Natural killer cell treated with Interleukin-12 subunit alpha and Interleukin-12 subunit beta and Interleukin-15 and Interleukin-18, amount 100 ng/mL, for 72 hours (primary cell): ENCODE measurements around the gene STAB1. TPM values are rescaled to one million over a fixed set of nuclear protein-coding genes. Genes with fewer than 3 reads are reported as not detected.

ENCODE experiments used
- ATAC-seq, 2 donors: fragments of 150-1000 bp; cut with Tn5 transposase in 1 of 2; sonication (Bioruptor Pico), chemical (Tn5 transposase) in 1 of 2; 2 replicates each; pipeline ENCODE4 v1.10.0; 2021
- DNase-seq: peaks from one replicate; pipeline ENCODE4 v3.0.0; 2022; ENCODE audit warnings: low spot score
- H3K27ac Mint-ChIP-seq, 2 donors: 1 replicate in 1 of 2; 2 replicates in 1 of 2; pipeline ENCODE4 v1.8.0; 2022; ENCODE audit warnings: mixed read lengths in 2 of 2, mild to moderate bottlenecking in 1 of 2, moderate library complexity in 1 of 2
- H3K27me3 Mint-ChIP-seq, 2 donors: 1 replicate in 1 of 2; 2 replicates in 1 of 2; pipeline ENCODE4 v1.8.0; 2022; ENCODE audit warnings: mixed read lengths in 2 of 2
- H3K36me3 Mint-ChIP-seq: one replicate; pipeline ENCODE4 v1.8.0; 2022; ENCODE audit warnings: mixed read lengths
- H3K4me1 Mint-ChIP-seq, 2 donors: 1 replicate in 1 of 2; 2 replicates in 1 of 2; pipeline ENCODE4 v1.8.0; 2022; ENCODE audit warnings: low read depth in 2 of 2, mixed read lengths in 2 of 2, mild to moderate bottlenecking in 1 of 2
- H3K4me3 Mint-ChIP-seq: one replicate; pipeline ENCODE4 v1.8.0; 2022; ENCODE audit warnings: mixed read lengths
- H3K9me3 Mint-ChIP-seq: 2 replicates; pipeline ENCODE4 v1.8.0; 2022; ENCODE audit warnings: mixed read lengths
- total RNA-seq, 2 donors: library from RNA; stranded (reverse); gene quantifications; one replicate each; pipeline ENCODE4 v1.2.3, GENCODE V29; 2022

STAB1 gene
- total RNA-seq, 2 donors from 2014 or later: 0.57 to 0.92 TPM

DNA sequence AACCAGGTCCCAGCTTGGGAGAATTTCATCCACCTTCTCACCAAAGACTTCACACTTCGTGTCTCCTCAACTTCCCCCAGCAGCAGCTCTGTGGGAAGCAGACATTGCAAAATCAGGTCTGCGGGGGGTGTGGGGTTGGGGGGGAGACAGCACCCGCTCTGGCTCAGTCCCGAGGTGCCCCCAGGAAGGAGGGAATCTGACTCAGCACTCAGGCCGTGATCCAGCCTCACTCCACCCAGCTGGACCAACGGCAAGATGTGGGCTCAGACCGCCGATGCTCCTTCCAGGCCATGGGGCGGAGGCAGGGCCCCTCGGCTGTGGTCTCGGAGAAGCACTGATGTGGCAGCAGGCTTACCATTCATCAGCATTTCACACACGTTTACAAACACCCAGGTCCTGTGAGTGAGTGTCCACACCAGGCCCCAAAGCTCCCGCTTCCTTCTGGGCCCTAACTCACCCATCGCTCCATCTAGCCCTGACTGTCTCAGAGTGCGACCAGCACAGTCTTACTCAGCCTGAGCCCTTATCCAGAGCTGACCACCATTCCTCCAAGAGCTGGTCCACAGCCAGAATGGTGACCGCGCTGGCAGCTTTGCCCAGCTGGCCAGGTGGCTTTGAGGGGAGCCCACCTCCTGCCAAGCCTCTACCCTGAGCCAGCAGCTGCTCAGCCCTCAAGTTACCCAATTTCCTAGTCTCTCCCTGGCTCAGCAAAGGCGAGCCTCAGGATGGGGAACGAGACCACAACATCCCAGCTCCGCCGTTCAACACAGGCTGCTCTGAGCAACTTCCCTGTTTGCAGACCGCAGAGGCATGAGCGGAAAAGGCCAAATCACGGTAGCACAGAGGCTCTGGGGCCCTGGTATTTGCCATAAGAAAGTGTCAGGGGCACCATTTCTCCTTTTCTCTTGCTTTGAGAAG lies 3.3 kb downstream of the STAB1 start:
- Mint-ChIP-seq H3K4me1 (peaks cover 0 to 14% of the 10 kb centered on the region in 2 donors), H3K4me3 (no peak overlapping the region), H3K36me3 (no peaks in the 10 kb centered on the region), H3K9me3 (no peaks in the 10 kb centered on the region), H3K27me3 (no peaks in the 10 kb centered on the region), H3K27ac (peak overlapping the region in 1 of 2 donors; percentile 39)
- ATAC-seq (peak; percentile 37 to 50), DNase-seq (no peak)

GRCh38 chr3:52501046-52501445 lies 5.9 kb downstream of the STAB1 start:
- Mint-ChIP-seq H3K9me3 (no peaks in the 10 kb centered on the region), H3K27me3 (no peaks in the 10 kb centered on the region), H3K4me1 (peaks cover 0 to 7% of the 10 kb centered on the region in 2 donors), H3K4me3 (no peak overlapping the region), H3K36me3 (no peaks in the 10 kb centered on the region), H3K27ac (no peak overlapping the region)
- DNase-seq (no peak), ATAC-seq (no peak)

DNA sequence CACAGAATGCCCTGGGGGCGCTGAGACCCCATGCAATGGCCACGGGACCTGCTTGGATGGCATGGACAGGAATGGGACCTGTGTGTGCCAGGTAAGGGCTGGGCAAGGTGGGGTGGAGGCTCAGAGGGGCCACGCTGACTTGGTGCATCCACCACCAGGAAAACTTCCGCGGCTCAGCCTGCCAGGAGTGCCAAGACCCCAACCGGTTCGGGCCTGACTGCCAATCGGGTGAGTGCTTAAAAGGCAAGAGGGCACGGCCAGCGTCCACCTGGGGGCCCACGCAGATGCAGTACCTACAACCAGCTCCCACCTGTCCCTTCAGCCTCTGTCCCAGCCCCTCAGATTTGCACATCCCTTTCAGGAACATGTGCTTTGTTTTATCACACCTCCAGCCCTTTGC lies 6.9 kb downstream of the STAB1 start:
- Mint-ChIP-seq H3K4me1 (peaks cover 0 to 7% of the 10 kb centered on the region in 2 donors), H3K27me3 (no peaks in the 10 kb centered on the region), H3K4me3 (no peak overlapping the region), H3K36me3 (no peaks in the 10 kb centered on the region), H3K27ac (no peak overlapping the region), H3K9me3 (no peaks in the 10 kb centered on the region)
- ATAC-seq (no peak), DNase-seq (no peak)

DNA sequence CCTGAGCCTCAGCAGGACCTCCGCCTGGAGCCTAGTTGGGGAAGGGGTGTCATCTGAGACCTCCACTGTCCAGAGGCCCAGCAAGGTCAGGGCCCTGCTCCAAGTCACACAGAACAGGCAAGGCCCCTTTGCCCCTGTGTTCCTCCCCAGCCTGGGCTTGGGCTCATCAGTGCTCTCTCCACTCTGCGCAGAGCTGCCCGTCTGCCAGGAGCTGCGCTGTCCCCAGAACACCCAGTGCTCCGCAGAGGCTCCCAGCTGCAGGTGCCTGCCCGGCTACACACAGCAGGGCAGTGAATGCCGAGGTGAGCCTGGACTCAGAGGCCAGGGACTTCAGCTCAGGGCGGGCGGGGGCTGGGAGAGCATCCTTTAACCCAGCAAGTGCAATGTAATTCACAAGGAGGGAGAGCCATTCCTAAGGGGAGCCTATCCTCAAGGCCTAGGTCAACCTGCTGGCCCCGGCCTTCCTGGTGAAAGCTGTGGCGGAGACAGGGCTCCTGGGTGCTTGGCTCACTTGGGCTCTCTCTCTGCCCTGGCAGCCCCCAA lies 7.7 kb downstream of the STAB1 start:
- Mint-ChIP-seq H3K4me1 (peaks cover 0 to 3% of the 10 kb centered on the region in 2 donors), H3K4me3 (no peak overlapping the region), H3K36me3 (no peaks in the 10 kb centered on the region), H3K27me3 (no peaks in the 10 kb centered on the region), H3K27ac (no peak overlapping the region), H3K9me3 (no peaks in the 10 kb centered on the region)
- ATAC-seq (no peak), DNase-seq (no peak)

- H3K4me3 Mint-ChIP-seq: no peak overlapping the region
- no peaks in the 10 kb centered on the region for H3K9me3 Mint-ChIP-seq
- no peak overlapping the region for H3K27ac Mint-ChIP-seq
- H3K4me1 Mint-ChIP-seq: no peaks in the 10 kb centered on the region
- H3K27me3 Mint-ChIP-seq: no peaks in the 10 kb centered on the region
- no peaks in the 10 kb centered on the region for H3K36me3 Mint-ChIP-seq
- ATAC-seq (no peak), DNase-seq (no peak)
These were observed 8.8 kb downstream of the STAB1 start for GRCh38 chr3:52503788-52504424.

GRCh38 chr3:52504977-52505376 lies 9.8 kb downstream of the STAB1 start:
- DNase-seq: no peak
- Mint-ChIP-seq H3K4me3 (no peak overlapping the region), H3K4me1 (no peaks in the 10 kb centered on the region), H3K27me3 (no peaks in the 10 kb centered on the region), H3K36me3 (no peaks in the 10 kb centered on the region), H3K27ac (no peak overlapping the region), H3K9me3 (no peaks in the 10 kb centered on the region)
- ATAC-seq: no peak

DNA sequence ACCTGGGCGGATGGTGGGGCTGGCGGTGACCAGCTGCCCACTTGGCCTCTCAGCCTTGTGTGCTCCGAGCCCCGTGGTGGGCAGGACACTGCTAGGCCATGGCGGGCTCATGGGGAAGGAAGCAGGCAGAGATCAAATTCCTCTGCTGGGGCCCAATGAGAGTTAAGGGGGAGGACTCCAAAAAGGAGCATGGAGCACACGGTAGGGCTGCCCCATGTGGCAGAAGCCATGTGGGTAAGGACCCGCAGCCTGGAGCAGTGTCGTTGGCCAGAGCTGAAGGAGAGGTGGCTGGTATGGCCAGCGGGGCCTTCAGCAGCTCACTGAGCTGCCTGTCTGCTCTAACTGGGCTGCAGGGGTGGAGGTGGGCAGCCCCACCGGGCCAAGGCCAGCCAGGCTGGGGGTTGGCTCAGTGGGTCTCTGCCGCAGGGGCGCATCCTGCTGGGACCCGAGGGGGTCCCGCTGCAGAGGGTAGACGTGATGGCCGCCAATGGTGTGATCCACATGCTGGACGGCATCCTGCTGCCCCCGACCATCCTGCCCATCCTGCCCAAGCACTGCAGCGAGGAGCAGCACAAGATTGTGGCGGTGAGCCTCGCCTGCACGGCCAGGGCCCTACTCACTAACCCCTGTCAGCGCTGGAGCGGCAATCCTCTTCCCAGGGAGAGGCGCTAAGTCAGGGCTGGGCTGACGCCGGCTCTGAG lies 11.3 kb downstream of the STAB1 start:
- ATAC-seq (no peak), DNase-seq (no peak)
- Mint-ChIP-seq H3K9me3 (no peaks in the 10 kb centered on the region), H3K4me1 (no peaks in the 10 kb centered on the region), H3K4me3 (no peak overlapping the region), H3K36me3 (no peaks in the 10 kb centered on the region), H3K27me3 (no peaks in the 10 kb centered on the region), H3K27ac (no peak overlapping the region)

DNA sequence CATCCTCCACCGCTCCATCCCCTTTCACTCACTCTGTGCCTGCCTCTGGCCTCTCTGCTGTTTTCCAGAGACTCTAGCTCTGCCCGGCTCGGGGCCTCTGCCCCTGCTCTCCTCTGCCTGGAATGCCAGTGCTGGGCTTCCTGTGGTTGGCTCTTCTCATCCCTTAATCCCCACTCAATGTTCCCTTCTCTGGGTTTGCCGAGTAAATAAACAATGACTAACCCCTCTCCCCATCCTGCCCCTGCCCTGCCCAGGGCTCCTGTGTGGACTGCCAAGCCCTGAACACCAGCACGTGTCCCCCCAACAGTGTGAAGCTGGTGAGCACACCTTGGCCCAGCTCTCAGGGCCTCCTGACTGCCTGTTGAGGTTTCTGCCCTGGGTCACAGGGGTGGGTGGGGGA lies 12.2 kb downstream of the STAB1 start:
- no peaks in the 10 kb centered on the region for H3K36me3 Mint-ChIP-seq
- ATAC-seq: no peak

GRCh38 chr3:52509753-52510328 lies 14.7 kb downstream of the STAB1 start:
- no peak overlapping the region for H3K4me3 Mint-ChIP-seq
- no peak for DNase-seq
- no peaks in the 10 kb centered on the region for H3K9me3 Mint-ChIP-seq
- H3K27me3 Mint-ChIP-seq: no peaks in the 10 kb centered on the region
- no peaks in the 10 kb centered on the region for H3K4me1 Mint-ChIP-seq
- no peaks in the 10 kb centered on the region for H3K36me3 Mint-ChIP-seq
- ATAC-seq: no peak
- no peak overlapping the region for H3K27ac Mint-ChIP-seq

More for the DNA sequence above, 12.2 kb downstream of the STAB1 start:
- Mint-ChIP-seq H3K27ac (no peak overlapping the region), H3K9me3 (no peaks in the 10 kb centered on the region), H3K4me3 (no peak overlapping the region), H3K4me1 (no peaks in the 10 kb centered on the region), H3K27me3 (no peaks in the 10 kb centered on the region)
- DNase-seq: no peak

- ATAC-seq: no peak
These were observed 16.4 kb downstream of the STAB1 start for GRCh38 chr3:52511509-52511908.

DNA sequence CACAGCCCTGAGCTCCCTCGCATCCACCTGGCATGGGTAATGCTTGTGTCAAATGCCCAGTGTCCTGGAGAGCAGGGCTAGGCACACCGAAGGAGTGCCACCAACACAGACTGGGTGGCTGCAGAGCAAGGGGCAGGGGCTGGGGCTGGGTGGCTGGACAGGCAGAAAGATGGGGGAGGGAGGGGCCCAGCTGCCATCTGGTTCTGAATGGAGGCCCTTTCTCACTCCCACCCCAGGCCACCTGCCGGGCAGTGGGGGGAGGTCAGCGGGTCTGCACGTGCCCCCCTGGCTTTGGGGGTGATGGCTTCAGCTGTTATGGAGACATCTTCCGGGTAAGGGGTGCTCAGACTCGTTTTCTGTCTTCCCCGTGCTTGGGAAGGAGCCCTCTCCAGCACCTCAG lies 17.0 kb downstream of the STAB1 start:
- no peaks in the 10 kb centered on the region for H3K4me1 Mint-ChIP-seq
- H3K27ac Mint-ChIP-seq: no peak overlapping the region
- no peaks in the 10 kb centered on the region for H3K36me3 Mint-ChIP-seq
- no peak for ATAC-seq
- no peaks in the 10 kb centered on the region for H3K9me3 Mint-ChIP-seq
- H3K4me3 Mint-ChIP-seq: no peak overlapping the region
- no peak for DNase-seq
- H3K27me3 Mint-ChIP-seq: no peaks in the 10 kb centered on the region

More at GRCh38 chr3:52511509-52511908, 16.4 kb downstream of the STAB1 start:
- no peaks in the 10 kb centered on the region for H3K4me1 Mint-ChIP-seq
- H3K36me3 Mint-ChIP-seq: no peaks in the 10 kb centered on the region
- H3K27me3 Mint-ChIP-seq: no peaks in the 10 kb centered on the region
- no peaks in the 10 kb centered on the region for H3K9me3 Mint-ChIP-seq
- H3K27ac Mint-ChIP-seq: no peak overlapping the region
- DNase-seq: no peak
- H3K4me3 Mint-ChIP-seq: no peak overlapping the region

DNA sequence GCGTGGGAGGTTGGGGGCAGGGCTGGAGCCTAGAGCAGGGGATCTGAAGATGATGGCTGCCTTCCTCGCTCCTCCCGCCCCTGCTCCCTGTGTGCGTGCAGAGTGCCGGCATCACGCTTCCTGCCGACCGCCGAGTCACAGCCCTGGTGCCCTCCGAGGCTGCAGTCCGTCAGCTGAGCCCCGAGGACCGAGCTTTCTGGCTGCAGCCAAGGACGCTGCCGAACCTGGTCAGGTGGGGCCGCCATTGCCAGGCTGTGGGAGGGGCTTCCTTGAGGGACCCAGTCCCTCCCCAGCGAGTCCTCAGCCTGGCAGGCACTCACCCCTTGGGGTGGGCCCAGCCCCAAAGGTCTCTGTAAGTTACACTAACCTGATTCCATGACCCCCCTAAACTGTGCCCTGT lies 17.6 kb downstream of the STAB1 start:
- Mint-ChIP-seq H3K27ac (no peak overlapping the region), H3K4me1 (no peaks in the 10 kb centered on the region), H3K9me3 (no peaks in the 10 kb centered on the region), H3K36me3 (no peaks in the 10 kb centered on the region), H3K27me3 (no peaks in the 10 kb centered on the region), H3K4me3 (no peak overlapping the region)
- ATAC-seq (no peak), DNase-seq (no peak)

DNA sequence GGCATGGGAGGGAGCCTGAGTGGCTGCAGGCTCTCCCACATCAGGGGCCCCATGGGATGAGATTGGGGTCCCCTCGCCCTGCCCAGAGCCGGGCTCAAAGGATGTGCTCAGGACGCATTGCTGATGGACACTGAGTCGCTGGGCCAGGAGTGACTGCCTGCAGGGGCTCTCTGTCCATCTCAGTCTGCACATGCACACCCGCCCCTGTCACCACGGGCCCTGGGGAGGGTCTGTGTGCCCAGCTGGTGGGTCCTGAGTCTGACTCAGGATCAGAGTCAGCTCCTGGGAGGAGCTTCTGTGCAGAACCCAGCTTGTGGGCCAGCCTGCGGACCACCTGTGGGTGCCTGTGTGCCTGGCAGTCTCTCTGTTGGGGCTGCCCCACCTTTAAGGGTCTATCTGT lies 18.1 kb downstream of the STAB1 start:
- Mint-ChIP-seq H3K27ac (no peak overlapping the region), H3K9me3 (no peaks in the 10 kb centered on the region), H3K27me3 (no peaks in the 10 kb centered on the region), H3K36me3 (no peaks in the 10 kb centered on the region), H3K4me1 (no peaks in the 10 kb centered on the region), H3K4me3 (no peak overlapping the region)
- DNase-seq (no peak), ATAC-seq (no peak)
